Stomach (tissue), 4 donors: ENCODE results near the gene CDH12.

Experiments used
- EP300 ChIP-seq: sonication (generic); formaldehyde crosslinking; IDR thresholded peaks from one replicate; pipeline ENCODE4 v1.6.1; 2017; ENCODE audit warnings: antibody characterized with exemption
- POLR2A ChIP-seq, 4 donors: fragments of 450-650 bp; IDR thresholded peaks; one replicate each; pipeline ENCODE4 v1.6.1; 2016; ENCODE audit warnings: antibody characterized with exemption in 4 of 4, control low read depth in 2 of 4, mild to moderate bottlenecking in 1 of 4, moderate library complexity in 1 of 4
- TF ChIP-seq, protein P1 (sequence below), 7 experiments: fragments of 450-650 bp in 4 of 7; fragments of 200-600 bp in 3 of 7; sonication (generic) in 3 of 7; IDR thresholded peaks; one replicate each; pipeline ENCODE4 v1.5.1; 2016 to 2019; ENCODE audit warnings: antibody characterized with exemption in 7 of 7, control low read depth in 2 of 7, mild to moderate bottlenecking in 1 of 7

DNA sequence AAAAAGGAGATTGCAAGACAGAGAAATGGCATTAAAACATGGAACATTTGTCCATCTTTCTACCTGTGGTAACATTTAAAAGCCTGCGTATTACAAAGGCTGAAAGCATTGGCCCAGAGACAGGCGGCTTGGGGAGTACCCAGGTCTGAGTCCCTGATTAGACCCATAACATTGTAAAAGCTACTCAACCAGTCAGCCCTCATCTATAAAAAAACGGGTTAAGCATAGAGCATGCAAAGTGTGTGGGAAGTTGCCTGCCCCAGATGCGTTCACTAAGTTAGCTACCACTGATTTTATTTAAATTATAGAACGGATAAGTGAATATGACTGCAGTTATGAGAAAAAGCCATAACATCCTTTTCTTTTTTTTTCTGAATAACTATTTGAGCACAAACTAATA lies 276.1 kb downstream of the CDH12 start:
- TF ChIP-seq, protein P1, sequence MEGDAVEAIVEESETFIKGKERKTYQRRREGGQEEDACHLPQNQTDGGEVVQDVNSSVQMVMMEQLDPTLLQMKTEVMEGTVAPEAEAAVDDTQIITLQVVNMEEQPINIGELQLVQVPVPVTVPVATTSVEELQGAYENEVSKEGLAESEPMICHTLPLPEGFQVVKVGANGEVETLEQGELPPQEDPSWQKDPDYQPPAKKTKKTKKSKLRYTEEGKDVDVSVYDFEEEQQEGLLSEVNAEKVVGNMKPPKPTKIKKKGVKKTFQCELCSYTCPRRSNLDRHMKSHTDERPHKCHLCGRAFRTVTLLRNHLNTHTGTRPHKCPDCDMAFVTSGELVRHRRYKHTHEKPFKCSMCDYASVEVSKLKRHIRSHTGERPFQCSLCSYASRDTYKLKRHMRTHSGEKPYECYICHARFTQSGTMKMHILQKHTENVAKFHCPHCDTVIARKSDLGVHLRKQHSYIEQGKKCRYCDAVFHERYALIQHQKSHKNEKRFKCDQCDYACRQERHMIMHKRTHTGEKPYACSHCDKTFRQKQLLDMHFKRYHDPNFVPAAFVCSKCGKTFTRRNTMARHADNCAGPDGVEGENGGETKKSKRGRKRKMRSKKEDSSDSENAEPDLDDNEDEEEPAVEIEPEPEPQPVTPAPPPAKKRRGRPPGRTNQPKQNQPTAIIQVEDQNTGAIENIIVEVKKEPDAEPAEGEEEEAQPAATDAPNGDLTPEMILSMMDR (IDR thresholded peaks at IDR 0.05): no peak
- TF ChIP-seq EP300: no peak
- no peak for TF ChIP-seq POLR2A (IDR thresholded peaks at IDR 0.05)
